Right lobe of liver (tissue), 6 donors: ENCODE measurements around the gene AK3. TPM values are rescaled to one million over a fixed set of nuclear protein-coding genes. Genes with fewer than 3 reads are reported as not detected.

Experiments used
- ATAC-seq, 4 donors: fragments of 200-7000 bp; cut with Tn5 transposase; one replicate each; pipeline ENCODE4 v1.9.1; 2020; ENCODE audit warnings: mild to moderate bottlenecking in 4 of 4, moderate library complexity in 4 of 4
- DNase-seq, 3 donors: peaks; one replicate each; pipeline ENCODE4 v3.0.0-alpha.2; 2020
- H3K27ac ChIP-seq, 3 donors: fragments of 200-600 bp; one replicate each; pipeline ENCODE4 v1.8.0; 2022
- H3K27me3 ChIP-seq, 2 donors: fragments of 200-600 bp; one replicate each; pipeline ENCODE4 v1.8.0; 2022
- H3K36me3 ChIP-seq, 4 donors: fragments of 200-600 bp; sonication (generic) in 1 of 4; one replicate each; pipeline versions ENCODE4 v1.5.1 to v1.8.0; 2017 to 2022; ENCODE audit warnings: control low read depth in 1 of 4
- H3K4me1 ChIP-seq, 4 donors: fragments of 200-600 bp; sonication (generic) in 1 of 4; one replicate each; pipeline versions ENCODE4 v1.5.1 to v1.8.0; 2017 to 2022; ENCODE audit warnings: control low read depth in 1 of 4
- H3K4me3 ChIP-seq, 3 donors: fragments of 200-600 bp; one replicate each; pipeline ENCODE4 v1.8.0; 2022
- H3K9me3 ChIP-seq, 4 donors: fragments of 200-600 bp; sonication (generic) in 1 of 4; one replicate each; pipeline versions ENCODE4 v1.5.1 to v1.8.0; 2017 to 2022; ENCODE audit warnings: control low read depth in 1 of 4
- POLR2A ChIP-seq: fragments of 450-650 bp; IDR thresholded peaks from one replicate; pipeline ENCODE4 v1.6.1; 2017; ENCODE audit warnings: antibody characterized with exemption, mild to moderate bottlenecking
- WGBS: methylation state at CpG from one replicate; pipeline ENCODE4 v1.1.6; 2018; ENCODE audit warnings: low coverage, low lambda C conversion rate; ENCODE audit not compliant: insufficient coverage; ENCODE audit errors: missing lambda C conversion rate; 5-methylcytosine and 5-hydroxymethylcytosine counted together
- intact Hi-C, 2 donors: fragments of 100-400 bp; cut with DNase I; formaldehyde crosslinking; loops; one replicate each; pipeline versions ENCODE4 v1.11.2 to v1.14.1; 2022
- total RNA-seq, 6 experiments: library from RNA; depleted of rRNA in 2 of 6; stranded (reverse); fragments of >200 nt in 2 of 6; fragmentation: NEBNext Ultra II Directional in 3 of 6; extraction: Animal tissue kit (Norgen Biotek cat#: 25700) in 3 of 6; gene quantifications; one replicate each; pipeline versions ENCODE4 v1.1.0 to v1.2.4, GENCODE V29; 2016 to 2023
- TF ChIP-seq, protein P1 (sequence below), 4 donors: fragments of 200-600 bp in 3 of 4; fragments of 450-650 bp in 1 of 4; IDR thresholded peaks; one replicate each; pipeline versions ENCODE4 v1.5.1 to v1.8.0; 2016 to 2022; ENCODE audit warnings: antibody characterized with exemption in 4 of 4, mild to moderate bottlenecking in 2 of 4
- donor health status: DM: no; HTN: yes; CAD: no.
- donor health status: DM: no; HTN: no; CAD: no.
- donor health status: DM: no; HTN: no; CAD: no.
- donor health status: DM: no; HTN: yes; CAD: no.
- donor health status: DM: no; HTN: yes; CAD: no.

AK3 gene
- total RNA-seq, 6 experiments from 2014 or later = 72.4 to 131 (median 99.5) TPM

DNA sequence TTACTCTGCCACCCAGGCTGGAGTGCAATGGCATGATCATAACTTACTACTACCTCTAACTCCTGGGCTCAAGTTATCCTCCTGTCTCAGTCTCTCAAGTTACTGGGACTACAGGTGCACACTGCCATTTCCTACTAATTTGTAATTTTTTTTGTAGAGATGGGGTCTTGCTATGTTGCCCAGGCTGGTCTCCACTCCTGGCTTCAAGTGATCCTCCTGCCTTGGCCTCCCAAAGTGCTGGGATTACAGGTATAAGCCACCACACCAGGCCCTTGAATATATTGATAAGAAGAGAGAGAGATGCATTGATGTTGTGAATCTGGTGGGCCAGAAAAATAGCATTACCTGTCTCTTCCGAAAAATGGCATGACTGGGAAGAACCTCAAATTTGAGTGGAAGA is 30.8 kb upstream of the AK3 start:
- Histone ChIP-seq H3K27ac (no peak overlapping the region), H3K4me1 (no peaks in the 10 kb centered on the region), H3K9me3 (no peaks in the 10 kb centered on the region), H3K27me3 (no peaks in the 10 kb centered on the region), H3K4me3 (no peak overlapping the region), H3K36me3 (no peaks in the 10 kb centered on the region)
- DNase-seq = no peak
- WGBS = 100% methylated on average over 1 of the region's 1 CpG
- intact Hi-C loops = no loop called here
- ATAC-seq = no peak
- no peak for TF ChIP-seq POLR2A
- TF ChIP-seq, protein P1, sequence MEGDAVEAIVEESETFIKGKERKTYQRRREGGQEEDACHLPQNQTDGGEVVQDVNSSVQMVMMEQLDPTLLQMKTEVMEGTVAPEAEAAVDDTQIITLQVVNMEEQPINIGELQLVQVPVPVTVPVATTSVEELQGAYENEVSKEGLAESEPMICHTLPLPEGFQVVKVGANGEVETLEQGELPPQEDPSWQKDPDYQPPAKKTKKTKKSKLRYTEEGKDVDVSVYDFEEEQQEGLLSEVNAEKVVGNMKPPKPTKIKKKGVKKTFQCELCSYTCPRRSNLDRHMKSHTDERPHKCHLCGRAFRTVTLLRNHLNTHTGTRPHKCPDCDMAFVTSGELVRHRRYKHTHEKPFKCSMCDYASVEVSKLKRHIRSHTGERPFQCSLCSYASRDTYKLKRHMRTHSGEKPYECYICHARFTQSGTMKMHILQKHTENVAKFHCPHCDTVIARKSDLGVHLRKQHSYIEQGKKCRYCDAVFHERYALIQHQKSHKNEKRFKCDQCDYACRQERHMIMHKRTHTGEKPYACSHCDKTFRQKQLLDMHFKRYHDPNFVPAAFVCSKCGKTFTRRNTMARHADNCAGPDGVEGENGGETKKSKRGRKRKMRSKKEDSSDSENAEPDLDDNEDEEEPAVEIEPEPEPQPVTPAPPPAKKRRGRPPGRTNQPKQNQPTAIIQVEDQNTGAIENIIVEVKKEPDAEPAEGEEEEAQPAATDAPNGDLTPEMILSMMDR (IDR thresholded peaks at IDR 0.05) = no peak

DNA sequence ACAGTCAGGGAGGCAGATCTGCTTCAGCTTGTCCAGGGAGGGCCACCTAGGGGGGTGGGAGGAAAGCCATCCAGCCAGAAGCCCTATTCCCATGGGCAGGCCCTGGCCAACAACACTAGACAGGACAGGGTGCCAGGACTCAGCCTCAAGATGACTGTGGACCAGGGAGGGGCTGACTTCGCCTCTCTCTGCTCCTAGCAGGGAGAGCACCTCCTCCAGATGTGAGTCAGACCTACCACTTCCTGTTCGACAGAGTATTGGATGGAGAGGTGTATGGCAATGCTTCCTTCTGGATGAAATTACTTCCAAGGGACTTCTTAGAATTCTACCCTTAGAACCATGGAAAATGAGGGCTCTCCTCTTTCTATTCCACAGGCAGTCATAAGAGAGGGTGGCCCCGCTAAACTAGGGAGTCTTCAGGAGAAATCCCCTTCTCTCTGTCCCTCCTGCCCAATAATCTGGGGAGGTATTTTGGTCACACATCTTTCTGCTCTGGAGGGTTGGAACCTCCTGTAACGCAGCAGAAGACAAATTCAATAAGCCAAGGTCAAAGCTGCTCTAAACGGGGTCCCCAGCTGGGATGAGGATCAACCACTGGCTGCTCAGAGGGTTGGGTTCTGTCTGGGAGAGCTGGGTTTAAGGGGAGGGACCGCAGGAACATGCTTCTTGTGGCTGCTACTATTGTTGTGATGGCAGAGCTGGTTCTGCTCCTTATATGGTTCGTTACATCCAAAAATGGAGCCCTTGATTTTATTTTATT is 28.5 kb upstream of the AK3 start:
- DNase-seq (no peak), ATAC-seq (no peak)
- TF ChIP-seq POLR2A = no peak
- TF ChIP-seq, protein P1 (IDR thresholded peaks at IDR 0.05) = no peak
- WGBS = 75% methylated on average over 4 of the region's 7 CpGs
- Histone ChIP-seq H3K36me3 (no peaks in the 10 kb centered on the region), H3K27me3 (no peaks in the 10 kb centered on the region), H3K4me3 (no peak overlapping the region), H3K9me3 (no peaks in the 10 kb centered on the region), H3K27ac (no peak overlapping the region), H3K4me1 (no peaks in the 10 kb centered on the region)
- intact Hi-C loops = no loop called here

DNA sequence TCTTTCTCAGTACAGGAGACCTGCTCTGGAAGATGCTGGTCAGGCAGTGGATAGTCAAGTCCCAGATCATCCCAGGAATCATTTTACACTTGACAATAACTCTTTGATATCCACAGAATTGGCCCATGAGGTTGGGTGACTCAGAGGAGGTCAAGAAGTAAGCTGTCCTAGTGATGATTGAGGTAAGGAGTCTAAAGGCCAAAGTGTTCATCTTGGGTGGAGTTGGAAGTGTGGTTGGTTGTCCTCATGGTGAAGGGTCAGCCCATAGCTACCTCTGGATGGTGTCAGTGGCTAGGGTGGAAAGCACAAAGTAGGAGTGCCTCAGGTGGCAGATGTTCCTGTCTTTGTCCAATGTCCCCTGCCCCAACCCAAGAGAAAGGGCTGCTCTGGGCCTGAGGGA is 27.7 kb upstream of the AK3 start:
- no peak overlapping the region for H3K4me3 ChIP-seq
- H3K4me1 ChIP-seq = no peaks in the 10 kb centered on the region
- ATAC-seq (no peak), DNase-seq (no peak)
- no peaks in the 10 kb centered on the region for H3K27me3 ChIP-seq
- TF ChIP-seq, protein P1 (IDR thresholded peaks at IDR 0.05) = no peak
- TF ChIP-seq POLR2A = no peak
- no peaks in the 10 kb centered on the region for H3K36me3 ChIP-seq
- intact Hi-C loops = no loop called here
- H3K27ac ChIP-seq = no peak overlapping the region
- no peaks in the 10 kb centered on the region for H3K9me3 ChIP-seq

DNA sequence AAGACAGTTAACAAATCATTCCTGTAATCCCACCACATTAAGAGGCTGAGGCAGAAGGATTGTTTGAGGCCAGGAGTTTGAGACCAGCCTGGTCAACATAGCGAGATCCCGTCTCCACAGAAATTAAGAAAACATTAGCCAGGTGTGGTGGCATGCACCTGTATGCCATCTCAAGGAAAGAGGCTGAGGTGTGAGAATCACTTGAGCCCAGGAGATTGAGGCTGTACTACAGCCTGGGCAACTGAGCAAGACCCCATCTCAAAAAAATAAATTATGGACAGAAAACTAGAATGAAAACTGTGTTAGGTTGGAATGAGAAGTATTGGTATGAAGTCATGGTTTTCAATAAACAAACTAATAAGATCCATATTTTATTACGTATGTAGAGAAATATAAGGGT is 23.0 kb upstream of the AK3 start:
- H3K4me1 ChIP-seq = peaks cover 0 to 3% (median 0%) of the 10 kb centered on the region in 4 donors
- no peak for DNase-seq
- TF ChIP-seq, protein P1 (IDR thresholded peaks at IDR 0.05) = no peak
- TF ChIP-seq POLR2A = no peak
- H3K27ac ChIP-seq = no peak overlapping the region
- 73% methylated on average over 3 of the region's 3 CpGs for WGBS
- no peak for ATAC-seq
- no peaks in the 10 kb centered on the region for H3K36me3 ChIP-seq
- intact Hi-C loops = no loop called here
- H3K27me3 ChIP-seq = no peaks in the 10 kb centered on the region
- H3K9me3 ChIP-seq = no peaks in the 10 kb centered on the region
- H3K4me3 ChIP-seq = no peak overlapping the region
